Fibroblast of skin of right quadriceps (primary cell): ENCODE results near the gene CERS2.
"Not testable (repeated sequence)": the region's sequence is repeated elsewhere in the genome, so short reads cannot be mapped to it uniquely, and the experiment has no call there.

Source experiments
- DNase-seq: peaks from one replicate; pipeline ENCODE4 v3.0.0-alpha.2; 2013

The CERS2 gene

DNA sequence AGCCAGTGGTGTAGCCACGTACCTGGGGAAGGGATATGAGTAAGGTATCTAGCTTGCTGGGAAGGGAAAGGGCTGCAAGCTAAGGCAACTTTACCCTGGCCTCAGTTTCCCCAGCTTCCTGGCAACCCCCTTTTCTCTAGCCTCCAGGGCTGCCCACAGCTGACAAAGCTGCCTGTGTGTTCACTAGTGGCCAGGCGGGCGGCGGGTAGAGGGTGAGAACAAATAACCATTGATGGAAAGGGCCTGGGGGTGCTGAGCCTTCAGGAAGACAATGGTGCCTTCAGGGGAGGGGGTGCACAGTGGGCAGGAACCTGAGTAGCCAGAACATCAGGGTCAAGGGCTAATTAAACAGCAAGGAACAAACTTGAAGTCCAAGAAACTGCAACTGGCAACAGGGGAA lies 6.1 kb downstream of the CERS2 start:
- no peak for DNase-seq

DNA sequence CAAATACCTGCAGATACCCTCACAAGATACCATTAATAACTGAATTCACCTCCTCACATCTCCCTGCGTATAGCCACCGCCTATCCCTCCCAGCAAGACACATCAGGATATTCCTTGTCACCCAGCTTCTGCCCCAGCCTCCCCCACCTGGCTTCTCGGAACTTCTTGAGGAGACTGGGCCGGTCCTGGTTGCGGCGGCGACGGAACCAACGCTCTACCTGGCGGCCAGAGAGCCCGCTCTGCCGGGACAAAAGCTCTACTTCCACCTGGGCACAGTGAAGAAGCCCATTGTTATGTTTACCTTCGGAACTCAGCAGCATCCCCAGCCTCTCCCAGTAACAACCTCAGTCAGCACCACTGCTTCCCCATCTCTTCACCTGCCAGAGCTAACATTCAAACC lies 6.7 kb downstream of the CERS2 start:
- DNase-seq, result no peak

DNA sequence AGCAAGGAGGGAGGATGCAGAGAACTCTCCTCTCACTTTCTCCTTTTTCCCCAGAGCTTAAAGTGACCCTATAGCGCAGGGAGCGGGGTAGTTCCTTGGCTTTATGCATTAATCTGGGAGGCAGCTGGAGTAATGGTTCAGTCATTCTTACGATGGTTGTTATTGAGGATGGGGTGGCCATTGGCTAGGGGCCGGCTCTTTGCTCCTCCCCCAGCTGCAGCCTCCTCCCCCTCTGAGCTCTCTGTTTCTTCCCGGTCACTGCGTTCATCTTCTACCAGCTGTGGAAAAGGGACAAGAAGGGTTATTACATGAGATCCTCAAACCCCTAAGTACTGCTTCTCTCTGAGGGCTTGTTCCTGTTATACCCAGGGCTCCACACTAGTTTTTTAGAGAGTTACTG lies 8.6 kb downstream of the CERS2 start:
- DNase-seq, result no peak

DNA sequence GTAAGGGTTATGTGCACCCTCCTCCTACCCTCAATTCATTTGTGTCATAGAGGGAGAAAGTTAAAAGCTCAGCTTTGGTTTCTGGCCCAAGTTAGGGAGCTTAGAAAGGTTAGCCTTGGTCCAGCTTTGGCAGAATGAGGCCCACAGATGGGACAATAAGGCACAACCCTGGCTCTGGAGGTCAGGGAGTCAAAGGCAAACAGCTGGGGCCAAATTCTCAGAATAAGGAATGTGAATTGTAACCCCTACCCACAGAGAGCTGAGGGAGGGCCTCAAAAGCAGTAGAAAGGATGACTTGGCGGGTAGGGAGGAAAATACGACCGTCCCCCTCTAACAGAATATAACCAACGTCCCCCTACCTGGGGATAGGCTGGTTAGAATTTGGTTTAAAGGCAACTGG lies 9.0 kb downstream of the CERS2 start:
- DNase-seq, result no peak

DNA sequence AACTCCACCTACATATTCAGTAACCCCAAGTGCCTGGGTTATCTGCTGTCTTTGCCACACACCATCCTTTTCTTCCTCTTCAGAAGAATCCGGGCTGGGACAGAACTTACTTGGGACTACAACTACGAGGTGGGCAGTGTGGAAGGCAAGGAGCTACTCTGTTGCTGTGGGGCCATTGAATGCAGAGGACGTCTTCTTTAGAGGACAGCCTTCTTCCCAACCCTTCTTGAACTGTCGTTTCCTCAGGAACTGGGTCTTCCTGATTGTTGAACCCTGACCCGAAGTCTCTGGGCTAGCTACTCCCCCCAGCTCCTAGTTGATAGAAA lies 10.5 kb downstream of the CERS2 start:
- DNase-seq, result no peak

DNA sequence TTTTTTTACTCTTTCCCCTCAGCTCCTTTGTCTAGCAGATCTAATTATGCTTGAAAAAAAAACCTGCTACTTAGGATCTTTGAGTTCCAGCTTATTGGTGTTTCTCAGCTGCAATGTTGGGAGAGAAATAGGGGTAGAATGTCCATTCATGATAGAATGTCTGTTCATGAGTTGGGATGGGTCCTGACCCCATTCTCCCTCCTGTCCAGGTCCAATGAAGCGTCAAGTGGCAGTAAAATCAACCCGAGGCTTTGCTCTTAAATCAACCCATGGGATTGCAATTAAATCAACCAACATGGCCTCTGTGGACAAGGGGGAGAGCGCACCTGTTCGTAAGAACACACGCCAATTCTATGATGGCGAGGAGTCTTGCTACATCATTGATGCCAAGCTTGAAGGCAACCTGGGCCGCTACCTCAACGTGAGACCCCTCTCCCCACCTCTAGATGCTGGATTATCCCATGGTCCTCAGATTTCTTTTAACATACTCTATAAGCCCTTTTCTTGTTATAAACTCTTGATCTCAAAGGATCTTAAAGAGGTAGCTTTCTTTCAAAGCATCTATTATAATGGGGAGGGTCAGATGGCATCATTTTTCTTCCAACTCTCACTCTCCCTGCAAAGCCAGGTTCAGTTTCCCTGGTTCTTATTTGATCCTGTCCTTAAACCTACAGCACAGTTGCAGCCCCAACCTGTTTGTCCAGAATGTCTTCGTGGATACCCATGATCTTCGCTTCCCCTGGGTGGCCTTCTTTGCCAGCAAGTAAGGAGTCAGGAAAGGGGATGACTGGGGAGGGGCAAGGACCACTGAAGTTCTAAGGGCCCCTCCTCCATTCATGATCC lies 11.1 kb downstream of the CERS2 start:
- DNase-seq, result no peak

DNA sequence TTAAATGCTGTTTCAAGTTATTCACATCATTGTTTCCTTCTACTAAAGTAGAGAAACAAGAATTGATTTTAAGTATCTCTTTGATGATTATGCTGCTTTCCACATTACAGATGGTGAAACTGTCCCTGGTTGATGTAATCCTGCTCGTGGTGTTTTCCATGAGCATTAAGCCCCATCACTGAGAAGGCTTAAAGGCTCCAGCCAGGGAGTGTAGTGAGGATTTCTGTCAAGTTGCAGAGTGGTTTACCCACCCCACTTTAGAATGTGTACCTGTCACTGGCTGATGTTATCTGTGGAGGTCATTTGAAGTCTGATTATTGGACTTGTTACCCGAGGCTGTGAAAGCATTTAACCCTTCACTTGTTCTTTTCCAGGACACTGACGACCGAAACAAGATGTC lies 12.9 kb downstream of the CERS2 start:
- no peak for DNase-seq

DNA sequence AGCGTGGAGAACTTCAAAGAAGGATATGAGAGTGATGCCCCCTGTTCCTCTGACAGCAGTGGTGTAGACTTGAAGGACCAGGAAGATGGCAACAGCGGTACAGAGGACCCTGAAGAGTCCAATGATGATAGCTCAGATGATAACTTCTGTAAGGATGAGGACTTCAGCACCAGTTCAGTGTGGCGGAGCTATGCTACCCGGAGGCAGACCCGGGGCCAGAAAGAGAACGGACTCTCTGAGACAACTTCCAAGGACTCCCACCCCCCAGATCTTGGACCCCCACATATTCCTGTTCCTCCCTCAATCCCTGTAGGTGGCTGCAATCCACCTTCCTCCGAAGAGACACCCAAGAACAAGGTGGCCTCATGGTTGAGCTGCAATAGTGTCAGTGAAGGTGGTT lies 14.0 kb downstream of the CERS2 start:
- no peak for DNase-seq

DNA sequence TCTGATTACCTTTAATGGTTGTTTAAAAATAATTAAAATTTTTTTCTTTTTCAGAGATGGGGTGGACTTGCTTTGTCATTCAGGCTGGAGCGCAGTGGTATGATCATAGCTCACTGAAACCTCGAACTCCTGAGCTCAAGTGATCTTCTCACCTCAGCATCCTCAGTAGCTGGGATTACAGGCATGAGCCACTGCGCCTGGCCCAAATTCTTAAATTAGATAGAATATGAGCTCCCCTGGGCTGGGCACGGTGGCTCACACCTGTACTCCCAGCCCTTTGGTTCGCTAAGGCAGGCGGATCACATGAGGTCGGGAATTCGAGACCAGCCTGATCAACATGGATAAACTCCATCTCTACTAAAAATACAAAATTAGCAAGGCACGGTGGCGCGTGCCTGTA lies 17.0 kb downstream of the CERS2 start:
- no peak for DNase-seq

DNA sequence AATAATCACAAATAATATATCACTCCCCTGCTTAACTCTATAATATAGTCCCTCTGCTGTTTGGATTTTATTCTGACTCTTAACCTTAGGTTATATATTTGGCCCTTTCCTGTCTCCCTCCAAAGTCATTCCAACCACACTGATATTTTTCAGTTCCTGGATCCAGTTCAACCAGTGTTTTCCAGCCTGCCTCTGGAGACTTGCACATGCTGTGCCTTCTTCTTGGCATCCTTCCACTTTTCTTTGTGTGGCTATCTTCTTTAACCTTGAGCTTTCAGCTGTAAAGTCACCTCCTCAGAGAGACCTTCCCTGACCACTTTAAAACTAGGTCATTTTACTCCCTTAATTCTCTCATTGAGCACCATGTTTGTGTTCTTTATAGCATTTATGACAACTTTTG lies 19.4 kb downstream of the CERS2 start:
- no peak for DNase-seq

DNA sequence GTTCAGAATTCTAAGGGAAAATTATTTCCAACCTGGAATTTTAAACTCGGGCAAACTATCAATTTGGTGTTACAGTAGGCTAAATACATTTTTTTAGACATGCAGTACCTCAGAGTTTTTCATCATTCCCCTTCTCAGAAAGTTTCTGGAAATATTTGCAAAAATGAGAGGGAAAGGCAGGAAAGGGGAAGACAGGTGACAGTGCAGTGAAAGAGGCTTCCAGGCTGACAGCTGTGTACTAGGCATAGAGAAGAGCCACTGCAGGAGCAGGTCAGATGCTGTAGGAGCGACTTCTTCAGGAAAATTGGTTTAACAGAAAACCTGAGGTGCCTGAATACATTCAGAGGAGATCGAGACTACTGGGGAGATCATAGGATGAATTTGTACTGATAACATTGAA lies 19.9 kb downstream of the CERS2 start:
- DNase-seq, result no peak

DNA sequence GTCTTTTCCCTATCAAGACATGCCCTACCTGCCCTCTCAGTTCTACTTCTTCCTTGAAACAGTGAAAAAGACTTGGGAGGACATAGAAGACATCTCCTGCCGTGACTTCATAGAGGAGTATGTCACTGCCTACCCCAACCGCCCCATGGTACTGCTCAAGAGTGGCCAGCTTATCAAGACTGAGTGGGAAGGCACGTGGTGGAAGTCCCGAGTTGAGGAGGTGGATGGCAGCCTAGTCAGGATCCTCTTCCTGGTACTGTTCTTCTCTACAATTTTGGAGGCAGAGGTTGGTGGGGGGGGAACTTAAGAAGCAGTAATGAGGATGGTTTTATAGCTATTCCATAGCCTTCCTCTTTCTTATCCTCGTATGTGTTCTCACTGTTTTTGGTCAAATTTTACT lies 29.8 kb downstream of the CERS2 start:
- DNase-seq, result no peak

DNA sequence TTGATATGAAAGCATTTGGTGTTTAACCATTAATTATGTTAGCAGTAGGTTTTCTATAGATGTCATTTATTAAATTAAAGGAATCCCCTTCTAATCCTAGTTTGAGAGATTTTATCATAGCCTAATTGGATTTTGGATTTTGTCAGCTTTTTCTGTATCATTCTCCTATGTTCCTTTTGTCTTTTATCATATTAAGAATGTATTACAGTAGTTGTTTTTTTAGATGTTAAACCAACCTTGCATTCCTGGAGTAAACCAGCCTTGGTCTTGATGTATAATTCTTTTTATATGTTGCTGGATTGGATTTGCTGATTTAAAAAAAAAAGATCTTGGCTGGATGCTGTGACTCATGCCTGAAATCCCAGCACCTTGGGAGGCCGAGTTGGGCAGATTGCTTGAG lies 42.9 kb downstream of the CERS2 start:
- DNase-seq, result peak; percentile 20

DNA sequence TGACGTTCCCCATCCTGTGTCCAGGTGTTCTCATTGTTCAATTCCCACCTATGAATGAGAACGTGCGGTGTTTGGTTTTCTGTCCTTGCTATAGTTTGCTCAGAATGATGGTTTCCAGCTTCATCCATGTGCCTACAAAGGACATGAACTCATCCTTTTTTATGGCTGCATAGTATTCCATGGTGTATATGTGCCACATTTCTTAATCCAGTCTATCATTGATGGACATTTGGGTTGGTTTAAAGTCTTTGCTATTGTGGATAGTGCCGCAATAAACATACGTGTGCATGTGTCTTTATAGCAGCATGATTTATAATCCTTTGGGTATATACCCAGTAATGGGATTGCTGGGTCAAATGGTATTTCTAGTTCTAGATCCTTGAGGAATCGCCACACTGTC lies 45.9 kb downstream of the CERS2 start:
- not testable (repeated sequence) for DNase-seq

DNA sequence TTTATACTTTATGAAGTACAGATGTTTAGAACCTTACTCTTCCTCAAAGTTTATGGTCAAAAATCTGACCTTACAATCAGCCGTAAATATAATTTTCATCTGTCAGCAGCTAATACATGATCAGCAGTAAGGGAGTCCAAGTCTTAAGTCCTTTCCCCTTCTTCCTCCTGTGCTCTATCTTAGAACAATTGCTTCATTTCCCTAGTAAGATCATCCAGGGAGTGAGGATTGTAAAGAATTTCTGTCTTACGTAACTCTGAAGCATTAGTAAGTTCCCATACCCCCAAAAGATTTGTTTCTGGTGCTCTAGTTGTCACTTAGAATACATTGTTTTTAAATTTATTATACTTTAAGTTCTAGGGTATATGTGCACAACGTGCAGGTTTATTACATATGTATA lies 46.3 kb downstream of the CERS2 start:
- DNase-seq, result peak; percentile 48

DNA sequence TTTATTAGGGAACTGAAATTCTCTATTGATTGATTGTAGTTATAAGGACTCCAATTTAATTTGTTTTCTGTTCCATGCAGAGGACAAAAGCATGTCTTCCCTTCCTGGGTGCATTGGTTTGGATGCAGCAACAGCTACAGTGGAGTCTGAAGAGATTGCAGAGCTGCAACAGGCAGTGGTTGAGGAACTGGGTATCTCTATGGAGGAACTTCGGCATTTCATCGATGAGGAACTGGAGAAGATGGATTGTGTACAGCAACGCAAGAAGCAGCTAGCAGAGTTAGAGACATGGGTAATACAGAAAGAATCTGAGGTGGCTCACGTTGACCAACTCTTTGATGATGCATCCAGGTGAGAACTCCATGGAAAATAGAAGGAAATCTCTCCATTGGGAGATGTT lies 47.0 kb downstream of the CERS2 start:
- no peak for DNase-seq

DNA sequence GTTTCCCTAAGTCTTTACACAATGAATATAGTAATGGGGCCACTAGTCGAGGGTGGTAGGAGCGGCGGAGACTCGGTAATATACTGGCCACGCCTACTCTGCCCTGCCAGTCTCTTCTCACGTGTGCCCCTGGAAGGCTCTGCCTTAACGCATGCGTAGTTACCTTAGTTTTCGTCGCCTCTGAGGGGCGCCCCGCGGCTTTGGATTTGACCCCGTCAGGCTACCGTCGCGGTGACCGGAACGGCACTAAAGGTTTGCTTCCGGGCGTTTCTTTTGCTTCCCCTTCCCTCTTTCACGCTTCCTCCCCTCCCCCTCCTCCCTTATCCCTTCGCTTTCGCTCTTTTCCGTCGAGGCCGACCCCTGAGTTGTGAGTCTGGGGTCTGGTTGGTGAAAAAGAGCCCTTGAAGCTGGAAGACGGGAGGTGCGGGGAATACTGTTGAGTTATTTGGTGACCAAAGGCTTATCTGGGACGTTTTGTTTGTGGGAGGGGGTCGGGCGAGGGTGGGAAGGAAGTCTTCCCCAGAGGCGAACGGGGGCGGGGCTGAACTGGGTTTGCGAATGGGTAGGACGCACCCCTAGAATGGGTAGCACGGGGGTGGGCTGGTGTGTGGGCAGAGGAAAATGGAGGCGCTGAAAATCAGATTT lies 48.4 kb downstream of the CERS2 start, which contains the start of gene SETDB1:
SETDB1 (plus strand) TSS at position 267 of the 645 bp plus-strand sequence. CDS start 1,352 bp downstream, outside the sequence.
- DNase-seq, result peak; percentile 97

DNA sequence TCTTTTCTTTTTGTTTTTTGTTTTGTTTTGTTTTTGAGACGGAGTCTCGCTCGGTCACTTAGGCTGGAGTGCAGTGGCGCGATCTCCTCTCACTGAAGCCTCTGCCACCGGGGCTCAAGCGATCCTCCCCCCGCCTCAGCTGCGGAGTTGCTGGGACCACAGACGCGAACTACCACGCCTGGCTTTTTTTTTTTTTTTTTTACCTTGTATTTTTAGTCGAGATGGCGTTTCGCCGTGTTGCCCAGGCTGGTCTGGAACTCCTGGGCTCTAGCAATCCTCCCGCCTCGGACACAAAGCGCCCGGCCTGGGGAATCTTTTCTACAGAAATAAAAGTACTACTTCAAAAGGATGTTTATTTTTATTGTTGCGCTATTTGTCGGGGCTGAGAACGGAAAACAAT lies 49.6 kb downstream of the CERS2 start:
- no peak for DNase-seq

DNA sequence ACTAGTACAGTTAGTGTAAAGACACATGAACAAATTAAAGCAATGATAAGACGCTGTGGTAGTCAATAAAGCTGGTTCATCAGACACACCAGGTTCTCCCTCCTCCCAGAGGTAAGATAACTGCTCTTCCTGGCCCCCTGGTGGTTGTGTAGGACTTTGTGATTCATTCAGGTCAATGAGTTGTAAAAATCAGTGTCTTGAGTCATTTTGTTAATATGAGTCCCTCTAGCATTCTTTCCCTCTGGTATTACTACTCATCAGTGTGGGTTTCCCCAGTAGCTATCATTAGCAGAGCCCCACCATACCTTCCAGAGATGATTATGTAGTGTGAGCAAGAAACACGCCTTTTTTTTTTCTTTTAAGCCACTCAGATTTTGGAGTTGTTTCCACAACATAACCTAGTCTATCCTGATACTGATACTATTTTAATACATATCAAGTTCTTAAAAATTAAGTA lies 52.1 kb downstream of the CERS2 start:
- DNase-seq, result peak; percentile 94

DNA sequence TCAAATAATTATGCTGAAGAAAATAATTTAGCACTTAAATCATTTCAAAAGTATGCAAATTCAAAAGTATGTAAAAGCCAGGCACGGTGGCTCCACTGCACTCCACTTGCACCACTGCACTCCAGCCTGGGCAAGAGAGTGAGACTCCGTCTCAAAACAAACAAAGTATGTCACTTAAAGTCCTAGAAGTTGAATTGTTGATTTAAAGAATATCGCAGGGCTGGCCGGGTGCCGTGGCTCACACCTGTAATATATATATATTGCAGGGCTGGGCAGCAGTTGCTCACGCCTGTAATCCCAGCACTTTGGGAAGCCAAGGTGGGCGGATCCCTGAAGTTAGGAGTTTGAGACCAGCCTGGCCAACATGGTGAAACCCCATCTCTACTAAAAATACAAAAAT lies 57.2 kb downstream of the CERS2 start:
- no peak for DNase-seq
